ENCODE results near the gene DMD. TPM values are rescaled to one million over a fixed set of nuclear protein-coding genes. Genes with fewer than 3 reads are reported as not detected.

The DMD gene
- total and polyA plus RNA-seq, 2 donors from 2014 or later = 4.2 to 17.9 TPM

DNA sequence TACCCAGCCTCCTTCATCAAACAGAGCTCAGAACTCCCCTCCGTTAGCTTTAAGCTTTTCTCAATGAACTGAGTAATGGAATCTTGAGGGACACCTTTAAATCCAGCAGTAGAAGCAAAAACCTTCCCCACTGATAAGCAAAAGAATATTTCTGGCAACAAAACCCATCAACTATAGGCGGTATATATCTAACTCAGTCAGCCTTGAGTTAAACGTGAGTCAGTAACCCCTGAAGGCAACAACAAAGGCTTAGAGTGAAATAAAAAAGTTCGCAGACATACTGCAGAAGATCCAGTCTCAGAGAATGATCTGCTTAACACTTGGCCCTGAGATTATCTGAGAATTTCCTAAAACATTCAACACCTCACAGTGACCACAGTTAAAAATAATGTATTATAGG, 77.2 kb downstream of the DMD start:
- H3K9me3 ChIP-seq (ENCODE audit: control insufficient read depth in 2 of 3, insufficient read depth in 1 of 3, low read length in 3 of 3) = no peaks in the 10 kb centered on the region
- H3K27ac ChIP-seq (ENCODE audit: low read depth in 2 of 2, low read length in 2 of 2) = no peak overlapping the region
- TF ChIP-seq, protein P1, sequence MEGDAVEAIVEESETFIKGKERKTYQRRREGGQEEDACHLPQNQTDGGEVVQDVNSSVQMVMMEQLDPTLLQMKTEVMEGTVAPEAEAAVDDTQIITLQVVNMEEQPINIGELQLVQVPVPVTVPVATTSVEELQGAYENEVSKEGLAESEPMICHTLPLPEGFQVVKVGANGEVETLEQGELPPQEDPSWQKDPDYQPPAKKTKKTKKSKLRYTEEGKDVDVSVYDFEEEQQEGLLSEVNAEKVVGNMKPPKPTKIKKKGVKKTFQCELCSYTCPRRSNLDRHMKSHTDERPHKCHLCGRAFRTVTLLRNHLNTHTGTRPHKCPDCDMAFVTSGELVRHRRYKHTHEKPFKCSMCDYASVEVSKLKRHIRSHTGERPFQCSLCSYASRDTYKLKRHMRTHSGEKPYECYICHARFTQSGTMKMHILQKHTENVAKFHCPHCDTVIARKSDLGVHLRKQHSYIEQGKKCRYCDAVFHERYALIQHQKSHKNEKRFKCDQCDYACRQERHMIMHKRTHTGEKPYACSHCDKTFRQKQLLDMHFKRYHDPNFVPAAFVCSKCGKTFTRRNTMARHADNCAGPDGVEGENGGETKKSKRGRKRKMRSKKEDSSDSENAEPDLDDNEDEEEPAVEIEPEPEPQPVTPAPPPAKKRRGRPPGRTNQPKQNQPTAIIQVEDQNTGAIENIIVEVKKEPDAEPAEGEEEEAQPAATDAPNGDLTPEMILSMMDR (IDR thresholded peaks at IDR 0.05; ENCODE audit: borderline replicate concordance, extremely low read depth, insufficient read depth) = no peak
- DNase-seq (no peak), FAIRE-seq (no peak)
- no peak overlapping the region for H3K4me3 ChIP-seq (ENCODE audit: low read length in 3 of 3)
- H3K27me3 ChIP-seq (ENCODE audit: control insufficient read depth, insufficient read depth, low read length) = no peaks in the 10 kb centered on the region
- no peaks in the 10 kb centered on the region for H3K4me1 ChIP-seq (ENCODE audit: control insufficient read depth in 2 of 3, insufficient read depth in 2 of 3, low read depth in 1 of 3, low read length in 3 of 3)
- no peak overlapping the region for H3K9ac ChIP-seq (ENCODE audit: low read length in 3 of 3)
- intact Hi-C loops (cut with DNase I) = no loop called here
- H3K36me3 ChIP-seq (ENCODE audit: control insufficient read depth in 2 of 3, insufficient read depth in 3 of 3, low read length in 3 of 3) = no peaks in the 10 kb centered on the region

DNA sequence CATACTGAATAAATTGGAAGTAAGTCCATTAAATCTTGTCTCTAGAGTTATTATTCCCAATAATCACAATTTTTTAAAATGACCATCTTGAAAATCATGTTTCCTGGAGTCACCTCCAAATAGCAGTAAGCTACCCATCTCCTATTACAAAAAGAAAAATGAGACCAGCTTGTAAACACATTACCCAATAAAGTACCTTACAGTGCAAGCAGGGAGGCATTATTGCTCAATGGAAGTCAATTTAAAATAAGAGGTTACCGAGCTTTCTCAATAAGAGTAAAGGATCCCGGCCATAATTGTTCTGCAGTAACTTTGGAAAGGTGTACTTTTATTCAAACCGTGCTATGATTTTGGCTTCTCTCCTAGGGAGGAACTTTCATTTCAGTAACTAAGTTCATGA, 78.0 kb downstream of the DMD start:
- Histone ChIP-seq H3K27me3 (ENCODE audit: control insufficient read depth, insufficient read depth, low read length) (no peaks in the 10 kb centered on the region), H3K9ac (ENCODE audit: low read length in 3 of 3) (no peak overlapping the region), H3K27ac (ENCODE audit: low read depth in 2 of 2, low read length in 2 of 2) (no peak overlapping the region), H3K4me3 (ENCODE audit: low read length in 3 of 3) (no peak overlapping the region), H3K4me1 (ENCODE audit: control insufficient read depth in 2 of 3, insufficient read depth in 2 of 3, low read depth in 1 of 3, low read length in 3 of 3) (no peaks in the 10 kb centered on the region), H3K36me3 (ENCODE audit: control insufficient read depth in 2 of 3, insufficient read depth in 3 of 3, low read length in 3 of 3) (no peaks in the 10 kb centered on the region), H3K9me3 (ENCODE audit: control insufficient read depth in 2 of 3, insufficient read depth in 1 of 3, low read length in 3 of 3) (no peaks in the 10 kb centered on the region)
- intact Hi-C loops (cut with DNase I) = no loop called here
- FAIRE-seq = no peak
- TF ChIP-seq, protein P1 (IDR thresholded peaks at IDR 0.05; ENCODE audit: borderline replicate concordance, extremely low read depth, insufficient read depth) = no peak
- no peak for DNase-seq

DNA sequence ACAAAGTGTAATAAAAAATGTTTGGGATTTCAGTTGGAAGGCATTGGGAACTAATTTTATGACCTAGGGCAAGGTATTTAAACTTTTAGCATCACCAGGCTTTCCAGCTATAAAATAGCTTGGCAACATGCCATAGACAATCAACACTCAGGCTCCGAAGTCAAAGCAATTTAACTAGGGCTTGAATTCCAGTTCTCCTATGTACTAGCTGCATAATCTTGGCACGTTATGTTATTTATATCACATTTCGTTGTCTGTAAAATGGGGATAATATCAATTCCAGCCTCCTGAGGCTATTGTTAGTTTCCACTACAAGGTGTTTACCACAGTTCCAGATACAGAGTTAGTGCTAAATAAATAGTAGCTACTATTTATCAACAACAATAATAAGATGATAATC, 78.8 kb downstream of the DMD start:
- Histone ChIP-seq H3K4me3 (ENCODE audit: low read length in 3 of 3) (no peak overlapping the region), H3K27me3 (ENCODE audit: control insufficient read depth, insufficient read depth, low read length) (no peaks in the 10 kb centered on the region), H3K4me1 (ENCODE audit: control insufficient read depth in 2 of 3, insufficient read depth in 2 of 3, low read depth in 1 of 3, low read length in 3 of 3) (no peaks in the 10 kb centered on the region), H3K9ac (ENCODE audit: low read length in 3 of 3) (no peak overlapping the region), H3K27ac (ENCODE audit: low read depth in 2 of 2, low read length in 2 of 2) (no peak overlapping the region), H3K9me3 (ENCODE audit: control insufficient read depth in 2 of 3, insufficient read depth in 1 of 3, low read length in 3 of 3) (no peaks in the 10 kb centered on the region), H3K36me3 (ENCODE audit: control insufficient read depth in 2 of 3, insufficient read depth in 3 of 3, low read length in 3 of 3) (no peaks in the 10 kb centered on the region)
- no peak for DNase-seq
- no peak for FAIRE-seq
- TF ChIP-seq, protein P1 (IDR thresholded peaks at IDR 0.05; ENCODE audit: borderline replicate concordance, extremely low read depth, insufficient read depth) = no peak
- intact Hi-C loops (cut with DNase I) = no loop called here

DNA sequence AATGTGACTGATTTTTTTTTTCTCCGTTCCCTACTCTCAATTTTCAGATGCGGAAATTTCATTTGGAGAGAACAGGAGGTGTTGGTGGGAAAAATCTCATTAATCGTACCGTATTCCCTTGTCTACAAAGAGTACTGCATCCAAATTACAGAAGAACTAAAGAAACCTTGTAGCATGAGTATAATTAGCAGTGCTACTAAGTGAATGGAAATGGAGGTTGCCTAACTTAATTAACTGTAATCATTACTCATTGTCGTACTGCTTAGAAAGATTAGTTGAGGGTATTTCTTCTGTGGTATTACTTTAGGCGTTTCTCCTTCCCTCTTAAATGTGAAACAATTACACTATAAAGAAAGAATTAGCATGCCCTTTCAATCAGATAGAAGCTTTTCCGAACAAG, 81.7 kb downstream of the DMD start:
- H3K9me3 ChIP-seq (ENCODE audit: control insufficient read depth in 2 of 3, insufficient read depth in 1 of 3, low read length in 3 of 3) = no peaks in the 10 kb centered on the region
- no peak overlapping the region for H3K4me3 ChIP-seq (ENCODE audit: low read length in 3 of 3)
- H3K4me1 ChIP-seq (ENCODE audit: control insufficient read depth in 2 of 3, insufficient read depth in 2 of 3, low read depth in 1 of 3, low read length in 3 of 3) = no peaks in the 10 kb centered on the region
- TF ChIP-seq, protein P1 (IDR thresholded peaks at IDR 0.05; ENCODE audit: borderline replicate concordance, extremely low read depth, insufficient read depth) = no peak
- H3K9ac ChIP-seq (ENCODE audit: low read length in 3 of 3) = no peak overlapping the region
- no peak overlapping the region for H3K27ac ChIP-seq (ENCODE audit: low read depth in 2 of 2, low read length in 2 of 2)
- no peaks in the 10 kb centered on the region for H3K36me3 ChIP-seq (ENCODE audit: control insufficient read depth in 2 of 3, insufficient read depth in 3 of 3, low read length in 3 of 3)
- intact Hi-C loops (cut with DNase I) = no loop called here
- H3K27me3 ChIP-seq (ENCODE audit: control insufficient read depth, insufficient read depth, low read length) = no peaks in the 10 kb centered on the region
- DNase-seq = no peak
- no peak for FAIRE-seq

All from kidney (tissue), 14 donors.